COLO668 (cell line): ENCODE measurements around the gene TCL1A.

Experiments
- DNase-seq: peaks from one replicate; lab custom pipeline; 2025; ENCODE audit not compliant: unreplicated experiment; lab: John Stamatoyannopoulos, UW

The TCL1A gene

DNA sequence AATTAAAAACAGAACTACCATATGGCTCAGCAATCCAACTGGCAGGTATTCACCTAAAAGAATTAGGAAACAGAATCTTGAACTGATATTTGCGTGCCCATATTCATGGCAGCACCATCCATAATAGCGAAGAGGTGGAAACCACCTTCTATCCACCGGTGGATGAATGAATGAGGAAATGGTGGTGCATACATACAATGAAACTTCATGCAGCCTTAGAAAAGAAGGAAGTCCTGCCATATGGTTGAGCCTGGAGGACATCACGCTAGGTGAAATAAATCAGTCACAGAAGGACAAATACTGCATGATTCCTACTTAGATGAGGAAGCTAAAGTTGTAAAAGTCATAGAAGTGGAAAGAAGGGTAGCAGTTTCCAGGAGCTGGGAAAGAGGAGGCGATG lies 6.6 kb downstream of the TCL1A start:
- no peak for DNase-seq

DNA sequence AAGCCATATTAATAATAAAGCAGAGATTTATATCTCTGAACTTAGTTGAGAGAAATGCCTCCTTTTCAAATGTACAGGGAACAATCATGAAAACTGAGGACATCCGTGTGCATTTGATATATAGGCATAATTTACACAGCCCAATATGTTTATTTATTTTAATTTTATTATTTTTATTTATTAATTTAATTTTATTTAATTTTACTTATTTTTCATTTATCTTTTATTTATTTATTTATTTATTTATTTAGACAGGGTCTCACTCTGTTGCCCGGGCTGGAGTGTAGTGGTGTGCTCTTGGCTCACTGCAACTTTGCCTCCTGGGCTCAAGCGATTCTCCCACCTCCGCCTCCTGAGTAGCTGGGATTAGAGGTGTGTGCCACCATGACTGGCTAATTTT lies 8.4 kb downstream of the TCL1A start:
- DNase-seq = no peak

DNA sequence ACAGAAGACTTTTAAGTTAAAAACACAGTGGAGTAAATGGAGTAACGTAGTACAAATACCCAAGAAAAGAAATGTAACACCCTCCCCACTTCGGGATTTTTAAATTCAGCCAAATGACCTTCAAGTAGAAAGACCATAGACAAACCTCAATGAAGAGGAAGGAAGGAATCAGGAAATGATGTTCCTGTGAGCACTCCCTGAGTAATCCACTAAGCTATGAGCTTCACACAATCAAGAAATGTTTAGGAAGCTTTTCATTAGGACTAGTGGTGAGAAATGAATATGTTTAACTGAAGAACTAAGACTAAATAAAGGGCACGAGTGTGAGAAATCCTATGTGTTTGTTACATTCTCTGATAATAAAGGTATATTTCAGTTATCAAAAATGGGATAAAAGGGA lies 10.1 kb downstream of the TCL1A start:
- no peak for DNase-seq

DNA sequence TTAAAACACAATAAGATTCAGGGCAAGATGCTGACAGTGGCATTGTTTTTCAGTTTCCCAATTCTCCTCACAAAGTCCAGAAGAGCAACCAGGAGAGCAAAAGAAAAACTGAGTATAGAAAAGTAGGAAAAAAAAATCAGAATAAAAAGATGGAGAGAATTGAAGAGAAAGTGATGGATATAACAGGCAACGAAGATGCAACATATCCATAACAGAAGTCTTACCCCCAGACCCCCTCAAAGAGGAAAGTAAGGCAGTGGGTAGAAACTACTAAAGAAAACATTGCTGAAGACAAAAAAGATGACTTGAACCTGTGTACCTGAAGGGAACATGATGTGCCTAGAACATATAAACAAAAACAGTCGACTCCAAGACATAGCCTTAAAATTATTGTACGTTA lies 10.6 kb downstream of the TCL1A start:
- no peak for DNase-seq

DNA sequence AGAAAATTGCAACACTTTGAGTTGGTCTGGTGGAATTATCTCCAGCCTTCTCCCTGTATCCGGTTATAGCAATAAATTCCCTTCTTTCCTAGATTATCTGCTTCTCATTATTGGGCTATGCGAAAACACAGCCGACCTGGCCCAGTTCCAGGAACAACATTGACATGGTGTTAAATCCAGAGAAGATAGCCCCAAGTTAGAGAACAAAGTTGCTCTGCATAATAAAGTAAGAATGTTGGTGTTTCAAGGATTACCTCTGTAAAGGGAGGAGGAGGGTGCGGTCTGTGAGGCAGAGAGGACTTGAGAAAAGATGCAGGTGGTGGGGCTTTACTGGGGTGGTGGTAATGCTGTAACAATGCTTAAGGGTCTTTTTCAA lies 12.1 kb downstream of the TCL1A start:
- no peak for DNase-seq

DNA sequence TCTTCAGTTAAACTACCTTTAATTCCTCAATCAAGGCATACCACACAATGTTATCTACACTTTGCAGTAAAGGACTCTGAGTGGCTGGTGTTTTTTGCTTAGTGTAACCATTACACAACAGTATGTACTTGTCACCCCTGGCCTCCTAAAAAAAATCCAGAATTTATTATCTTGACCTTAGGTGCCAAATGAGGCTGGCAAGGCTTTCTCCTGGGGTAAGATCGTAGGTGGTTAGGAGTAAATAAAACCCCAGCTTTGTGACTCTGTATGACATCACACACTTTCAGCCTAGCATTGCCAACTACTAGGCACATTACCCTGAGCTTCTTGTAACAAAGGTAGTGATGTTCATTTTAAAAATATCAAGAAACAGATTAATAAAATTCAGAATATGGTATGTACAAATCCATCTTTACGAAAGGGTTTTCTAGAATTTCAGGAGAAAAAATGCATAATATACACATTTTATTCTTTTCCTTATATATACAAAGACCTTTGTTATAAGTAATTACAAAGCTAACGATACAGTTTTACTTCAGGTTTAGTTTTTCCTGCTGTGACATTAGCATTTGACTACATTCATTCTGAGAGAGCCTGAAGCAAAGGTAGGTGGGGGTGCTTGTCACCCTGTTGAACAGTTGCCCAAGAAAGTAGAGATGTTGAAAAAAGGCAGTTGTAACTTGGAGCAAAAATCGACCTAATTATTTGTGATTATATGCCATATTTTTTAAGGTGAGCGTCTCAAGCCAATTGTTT lies 13.5 kb downstream of the TCL1A start:
- DNase-seq = no peak

DNA sequence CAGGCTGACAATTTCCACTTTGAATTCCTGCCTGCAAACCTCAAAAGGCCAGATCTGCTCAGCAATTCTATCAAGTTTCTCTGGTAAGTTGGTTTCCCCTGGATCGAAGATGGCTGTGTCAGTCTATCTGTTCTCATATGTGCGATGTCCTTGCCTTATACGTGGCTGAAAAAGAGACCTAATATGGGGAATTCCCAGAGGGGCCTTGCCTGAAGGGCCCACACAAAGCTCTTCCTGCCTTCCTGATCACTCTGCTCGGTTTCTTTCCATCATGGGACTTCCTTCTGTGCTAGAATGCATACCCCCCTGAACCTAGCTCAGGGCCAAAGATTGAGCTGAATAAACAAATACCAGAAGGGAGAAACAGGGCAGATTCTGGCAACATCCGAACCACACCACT lies 14.5 kb downstream of the TCL1A start:
- no peak for DNase-seq

DNA sequence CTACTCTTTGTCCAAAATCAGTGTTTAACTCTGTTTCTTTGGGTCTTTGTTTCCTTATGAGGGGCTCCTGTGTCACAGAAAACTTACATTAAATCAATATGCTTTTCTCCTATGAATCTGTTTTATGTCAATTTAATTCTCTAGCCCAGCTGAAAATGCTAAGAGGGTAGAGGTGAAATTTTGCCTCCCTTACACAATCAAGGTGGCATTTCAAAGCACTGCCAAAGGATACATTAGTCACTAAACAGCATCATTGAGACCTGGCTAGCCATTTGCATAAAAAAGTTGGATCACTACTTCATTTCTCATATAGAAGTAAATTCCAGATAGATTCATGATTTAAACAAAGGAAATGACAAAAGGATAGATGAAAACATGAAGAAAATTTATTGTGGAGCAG lies 15.6 kb downstream of the TCL1A start:
- DNase-seq = no peak

DNA sequence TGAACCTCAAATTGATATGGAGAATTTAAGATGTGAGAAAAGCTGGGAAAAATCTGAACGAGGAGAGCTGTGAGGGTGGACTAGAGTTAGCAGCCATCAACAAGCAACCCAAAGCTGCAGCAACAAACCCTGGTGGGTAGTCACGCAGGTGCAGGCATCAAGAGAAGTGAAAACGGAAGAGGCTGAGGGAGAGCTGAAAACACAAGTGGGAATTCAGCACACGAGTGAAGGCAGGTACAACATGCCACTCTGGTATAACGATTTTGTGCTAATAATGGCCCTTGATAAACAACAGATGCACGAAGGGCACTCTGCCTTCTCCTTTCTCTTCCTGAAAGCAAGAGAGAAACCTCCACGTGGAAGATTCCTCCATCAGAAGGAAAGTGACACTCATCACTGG lies 16.2 kb downstream of the TCL1A start:
- no peak for DNase-seq

DNA sequence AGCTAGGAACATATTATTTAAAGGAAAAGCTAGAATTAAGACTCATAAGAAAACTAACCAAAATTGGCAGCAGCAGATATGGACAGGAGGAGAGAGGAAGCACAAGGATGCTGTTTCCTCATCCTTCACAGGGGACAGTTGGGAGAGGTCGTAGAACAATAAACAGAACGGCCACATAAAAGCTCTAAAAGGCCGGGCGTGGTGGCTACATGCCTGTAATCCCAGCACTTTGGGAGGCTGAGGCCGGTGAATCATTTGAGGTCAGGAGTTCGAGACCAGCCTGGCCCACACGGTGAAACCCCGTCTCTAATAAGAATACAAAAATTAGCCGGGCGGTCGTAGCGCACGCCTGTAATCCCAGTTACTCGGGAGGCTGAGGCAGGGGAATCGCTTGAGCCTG lies 17.2 kb downstream of the TCL1A start:
- DNase-seq = no peak

DNA sequence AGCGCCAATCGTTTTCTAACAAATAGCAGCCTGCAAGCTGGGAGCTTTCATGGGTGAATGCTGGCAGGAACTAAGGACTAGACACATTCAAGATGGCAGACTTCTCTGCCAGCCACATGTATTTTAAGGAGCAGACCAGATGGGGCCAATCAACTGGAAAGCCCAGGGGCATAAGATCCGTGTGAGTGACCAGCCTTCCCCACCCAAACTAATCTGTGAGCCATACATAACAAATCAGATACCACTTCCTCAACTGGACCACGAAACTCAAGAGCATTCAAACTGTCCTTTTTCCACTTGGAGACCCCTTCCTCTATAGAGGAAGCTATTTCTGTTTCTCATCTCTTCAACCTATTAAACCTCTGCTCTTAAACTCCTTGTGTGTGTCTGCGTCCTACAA lies 18.0 kb downstream of the TCL1A start:
- DNase-seq = no peak

DNA sequence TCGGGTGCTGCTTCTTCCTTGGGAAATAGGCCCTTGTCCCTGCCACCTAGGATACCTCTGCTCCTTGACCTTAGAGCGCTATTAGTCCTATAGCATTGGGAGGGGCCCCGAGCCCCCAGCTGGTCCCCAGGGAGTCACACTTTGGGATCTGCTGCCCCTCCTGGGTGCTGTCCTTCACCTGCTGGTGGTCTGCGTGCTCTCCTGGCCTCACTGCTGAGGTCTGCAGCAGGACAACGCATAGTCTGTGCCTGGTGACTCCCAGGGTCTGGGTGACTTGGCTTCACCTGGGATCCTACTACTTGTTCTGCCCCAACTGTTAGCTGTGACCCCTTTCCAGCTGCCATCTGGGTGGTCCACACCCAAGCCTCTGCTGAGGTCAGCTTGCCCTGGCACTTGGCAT lies 18.9 kb downstream of the TCL1A start:
- no peak for DNase-seq

DNA sequence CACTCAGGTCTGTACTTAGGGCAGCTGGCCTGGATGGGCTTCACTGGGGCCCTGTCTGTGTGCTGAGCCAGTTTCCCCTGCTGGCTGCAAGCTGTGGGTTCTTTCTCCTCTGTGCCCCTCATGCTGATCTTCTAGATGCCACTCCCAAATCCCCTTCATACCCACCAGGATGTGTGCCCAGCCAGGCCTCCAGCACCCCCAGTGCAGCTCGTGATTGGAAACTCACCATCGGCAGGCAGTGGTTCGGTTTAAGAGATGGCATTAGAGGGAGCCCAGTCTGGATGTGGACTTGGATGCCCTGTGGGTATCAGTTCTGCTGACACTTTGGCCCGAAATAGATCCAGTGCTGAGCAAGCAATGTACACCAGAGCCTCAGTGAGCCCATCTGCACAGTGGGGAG lies 21.8 kb downstream of the TCL1A start:
- DNase-seq = no peak

DNA sequence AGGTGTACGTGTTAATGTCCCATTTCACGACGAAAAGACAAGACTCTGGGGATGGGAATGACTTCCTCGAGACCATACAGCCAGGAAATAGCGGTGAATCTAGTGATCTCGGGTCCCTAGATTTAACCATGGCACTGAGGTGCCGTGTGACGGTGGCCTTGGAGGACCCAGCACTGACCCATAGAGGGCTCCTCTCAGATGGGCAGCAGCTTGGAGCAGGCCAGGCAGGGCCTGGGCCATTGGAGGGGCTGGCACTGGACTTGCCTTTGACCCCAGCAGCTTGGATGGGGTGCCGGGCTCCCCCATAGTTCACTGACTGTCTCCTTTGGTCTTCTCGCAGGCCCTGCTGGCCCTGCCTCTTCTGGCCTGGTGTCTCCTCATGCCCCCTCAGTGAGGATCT lies 22.3 kb downstream of the TCL1A start:
- no peak for DNase-seq

DNA sequence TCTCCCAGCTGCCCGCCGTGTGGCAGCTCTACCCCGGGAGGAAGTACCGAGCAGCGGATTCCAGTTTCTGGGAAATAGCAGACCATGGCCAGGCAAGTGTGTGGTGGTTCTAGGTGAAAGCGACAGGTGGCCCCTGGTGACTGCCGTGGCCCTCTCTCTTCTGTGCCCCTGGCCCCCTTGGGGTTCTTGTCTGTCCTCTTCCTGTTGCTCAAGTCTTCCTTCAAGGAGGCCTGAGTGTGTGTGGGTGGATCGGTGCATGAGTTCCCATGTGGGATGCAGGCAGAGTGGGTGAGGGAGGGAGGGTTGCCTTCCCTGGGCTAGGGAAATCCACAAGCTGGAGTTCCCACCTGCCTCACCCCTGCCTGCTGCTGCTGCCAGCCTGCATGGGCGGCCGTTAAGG lies 23.1 kb downstream of the TCL1A start:
- DNase-seq = no peak

DNA sequence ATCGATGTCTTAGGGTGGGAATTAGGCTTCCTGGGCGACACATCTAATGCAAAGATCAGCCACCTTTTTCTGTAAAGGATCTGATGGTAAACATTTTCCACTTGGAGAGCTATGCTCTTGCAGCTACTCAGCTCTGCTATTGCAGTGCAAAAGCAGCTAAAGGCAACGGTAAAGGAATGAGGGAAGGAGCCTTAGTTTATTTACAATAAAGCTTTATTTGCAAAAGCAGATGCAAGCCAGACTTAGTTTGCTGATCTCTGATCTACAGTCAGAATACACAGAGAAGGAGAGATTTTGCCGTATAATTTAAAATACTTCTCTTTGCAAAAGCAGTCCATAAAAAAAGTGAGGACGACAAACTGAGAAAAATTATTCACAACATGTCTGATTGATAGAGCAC lies 24.5 kb downstream of the TCL1A start:
- no peak for DNase-seq

DNA sequence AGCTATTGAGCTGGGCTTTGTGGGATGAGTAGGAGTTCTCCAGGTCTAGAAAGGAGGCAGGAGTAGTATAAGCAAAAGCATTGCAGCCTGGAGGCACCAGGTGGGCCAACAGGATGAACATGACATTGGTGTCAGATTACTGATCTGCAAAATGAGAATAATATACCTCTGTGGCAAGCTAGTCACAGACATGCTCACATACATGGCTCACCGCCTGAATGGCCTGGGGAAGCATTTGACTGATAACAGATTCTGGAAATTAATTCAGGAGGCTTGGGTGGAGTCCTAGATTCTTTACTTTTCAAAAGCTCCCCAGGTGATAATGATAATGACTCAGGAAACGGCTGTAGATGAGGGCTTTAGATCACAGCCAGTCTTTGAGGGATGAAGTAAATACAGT lies 27.0 kb downstream of the TCL1A start:
- peak; percentile 81 for DNase-seq

DNA sequence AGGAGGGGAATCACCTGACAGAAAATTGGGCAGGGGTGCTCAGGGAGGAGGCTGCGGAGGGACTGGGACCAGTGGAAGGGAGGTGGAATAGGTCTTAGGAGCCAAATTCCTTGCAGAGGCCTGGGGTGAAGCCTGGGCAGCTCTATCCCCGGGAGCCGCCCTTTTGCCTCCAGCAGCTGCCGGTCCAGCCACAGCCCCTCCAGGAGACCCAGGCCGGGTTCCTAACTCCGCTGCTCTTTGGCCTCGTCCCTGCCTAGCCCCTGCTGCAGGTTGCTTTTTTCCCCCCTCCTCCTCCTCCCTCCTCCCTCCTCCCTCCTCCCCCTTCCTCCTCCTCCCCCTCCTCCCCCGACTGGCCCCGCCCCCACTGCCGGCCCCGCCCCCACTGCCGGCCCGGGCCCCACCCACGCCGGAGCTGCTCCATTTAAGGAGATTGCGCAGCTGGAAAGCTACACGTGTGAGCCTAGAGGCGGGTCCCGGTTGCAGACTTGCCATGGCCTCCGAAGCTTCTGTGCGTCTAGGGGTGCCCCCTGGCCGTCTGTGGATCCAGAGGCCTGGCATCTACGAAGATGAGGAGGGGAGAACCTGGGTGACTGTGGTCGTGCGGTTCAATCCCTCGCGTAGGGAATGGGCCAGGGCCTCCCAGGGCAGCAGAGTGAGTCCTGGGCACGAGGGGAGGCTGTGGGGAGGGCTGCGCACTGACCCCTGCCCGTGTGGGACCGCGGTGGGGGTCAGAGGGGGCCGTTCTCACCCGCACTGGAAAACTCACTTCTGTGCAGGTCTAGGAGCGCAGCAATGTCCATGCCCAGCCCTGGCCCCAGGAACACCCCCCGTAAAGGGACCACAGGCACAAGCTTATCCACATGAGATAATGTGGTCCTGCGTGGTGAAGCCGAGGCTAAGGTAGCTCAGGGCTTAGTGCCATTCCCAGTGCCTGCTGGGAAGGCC lies 27.7 kb downstream of the TCL1A start, which contains the start of gene TCL1B:
TCL1B (plus strand) TSS at position 449 of the 945 bp plus-strand sequence; CDS start at position 491, 42 bp downstream.
- DNase-seq = no peak

DNA sequence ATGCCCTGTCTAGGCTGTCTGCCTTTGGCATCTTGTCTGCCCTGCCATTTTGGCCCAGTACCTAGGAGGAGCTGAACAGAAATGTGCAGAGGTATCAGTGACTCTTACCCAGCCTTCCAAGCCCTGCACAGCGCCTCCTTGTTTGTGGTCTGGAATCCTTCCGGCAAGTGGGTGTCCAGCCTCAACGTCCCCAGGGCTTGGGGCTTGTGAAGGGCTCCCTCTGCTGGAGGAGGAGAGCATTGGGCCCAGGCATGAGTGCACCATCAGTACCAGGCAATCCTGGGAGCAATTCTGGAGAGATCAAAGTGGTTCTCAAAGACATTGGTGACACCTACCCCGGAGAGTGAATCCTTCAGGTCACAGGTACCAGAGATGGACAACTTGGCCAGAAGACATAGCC lies 30.1 kb downstream of the TCL1A start:
- DNase-seq = no peak

DNA sequence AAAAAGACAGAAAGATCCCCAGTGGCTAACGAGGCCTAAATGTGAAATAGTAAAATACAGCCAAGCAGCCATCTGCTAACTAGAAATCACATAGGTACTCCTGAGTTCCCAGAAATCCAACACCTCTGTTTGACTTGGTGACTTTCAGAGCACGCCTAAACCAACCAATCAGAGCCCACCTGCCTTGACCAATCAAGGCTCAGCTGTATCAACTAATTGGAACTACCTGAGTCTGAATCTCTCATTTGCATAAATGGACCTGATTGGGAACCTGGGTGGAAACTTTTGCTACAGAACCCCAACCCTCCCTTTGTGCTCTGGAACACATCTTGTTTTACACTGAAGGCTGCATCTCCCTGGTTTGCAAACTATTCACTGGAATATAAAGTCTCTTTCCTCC lies 32.8 kb downstream of the TCL1A start:
- no peak for DNase-seq

DNA sequence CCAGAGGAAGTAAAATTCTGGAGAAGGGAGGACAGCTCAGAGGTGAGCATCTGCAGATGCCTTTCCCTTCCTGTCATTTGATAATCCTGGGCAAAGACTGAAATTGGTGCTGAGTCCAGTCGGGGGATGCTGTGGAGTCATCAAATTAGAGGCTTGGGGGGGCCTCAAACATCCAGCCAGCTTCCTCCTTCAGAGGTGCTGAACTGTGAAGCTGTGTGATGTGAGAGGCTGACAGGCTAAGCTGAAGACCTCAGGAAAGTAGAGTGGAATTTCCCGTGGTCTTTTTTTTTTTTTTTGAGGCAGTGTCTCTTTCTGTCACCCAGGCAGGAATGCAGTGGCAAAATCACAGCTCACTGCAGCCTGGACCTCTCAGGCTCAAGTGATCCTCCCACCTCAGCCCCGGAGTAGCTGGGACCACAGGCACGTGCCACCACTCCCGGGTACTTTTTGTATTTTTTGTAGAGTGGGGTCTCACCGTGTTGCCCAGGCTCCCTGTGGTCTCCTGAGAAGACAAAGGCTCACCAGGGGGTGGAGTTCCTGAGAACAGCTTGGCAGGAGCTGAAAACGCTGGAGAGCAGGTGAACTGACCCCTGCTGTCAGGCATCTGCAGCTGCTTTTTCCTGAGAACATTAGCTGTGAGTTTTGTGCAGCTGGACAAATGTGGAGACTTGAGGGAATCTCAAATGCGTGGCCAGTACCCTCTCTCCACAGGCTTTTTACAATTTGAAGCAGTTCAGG lies 33.8 kb downstream of the TCL1A start:
- DNase-seq = peak; percentile 80
